Embryonic facial prominence (tissue), 1 donor: Measurements from ENCODE around the gene IL2RG.

Experiments
- DNase-seq: peaks from one replicate; pipeline ENCODE4 v3.0.0-alpha.2; 2016; ENCODE audit errors: extremely low spot score

Gene IL2RG

DNA sequence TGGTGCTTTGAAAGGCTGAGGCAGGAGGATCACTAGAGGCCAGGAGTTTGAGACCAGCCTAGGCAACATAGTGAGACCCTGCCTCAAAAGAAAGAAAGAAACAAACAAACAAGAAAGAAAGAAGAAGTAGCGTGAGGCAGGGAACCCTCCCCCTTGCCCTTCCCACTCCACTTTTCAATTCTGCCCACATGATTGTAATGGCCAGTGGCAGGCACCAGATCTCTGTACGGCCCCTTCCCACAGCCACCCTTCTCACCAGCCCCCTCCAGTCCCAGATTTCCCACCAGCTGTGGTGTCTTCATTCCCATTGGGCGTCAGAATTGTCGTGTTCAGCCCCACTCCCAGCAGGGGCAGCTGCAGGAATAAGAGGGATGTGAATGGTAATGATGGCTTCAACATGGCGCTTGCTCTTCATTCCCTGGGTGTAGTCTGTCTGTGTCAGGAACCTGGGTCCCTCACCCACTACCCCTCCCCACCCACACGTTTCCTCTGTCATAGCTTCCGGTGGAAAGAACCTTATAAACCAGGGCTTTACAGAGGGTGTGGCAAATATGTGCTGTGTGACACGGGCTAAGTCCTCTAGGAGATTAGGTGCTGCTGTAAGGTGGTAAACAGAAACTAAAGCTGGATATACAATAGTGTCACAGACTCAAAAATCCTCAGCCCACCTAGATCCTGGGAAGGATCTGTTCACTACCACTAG, at the start of gene IL2RG:
IL2RG (minus strand) TSS at position 437 of the 703 bp plus-strand sequence; CDS start at position 399, 38 bp downstream.
- DNase-seq = no peak

DNA sequence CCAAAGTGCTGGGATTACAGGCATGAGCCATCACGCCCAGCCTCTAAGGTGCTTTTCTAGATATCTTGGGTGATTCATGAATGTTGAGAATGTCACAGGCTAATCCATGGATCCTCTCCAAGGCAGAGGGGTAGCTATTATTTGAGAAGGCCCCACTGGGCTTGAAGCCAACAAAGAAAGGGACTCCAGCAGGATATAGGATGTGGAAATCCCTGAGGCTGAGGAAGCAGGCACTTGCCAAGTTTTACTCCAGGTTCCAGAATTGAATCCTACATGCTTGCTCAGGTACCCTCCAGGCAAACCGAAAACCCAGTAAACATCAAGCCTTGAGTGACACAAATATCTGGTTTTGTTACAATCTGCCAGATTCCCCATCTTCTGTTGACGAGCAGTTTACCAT, 49.1 kb upstream of the IL2RG start:
- no peak for DNase-seq

DNA sequence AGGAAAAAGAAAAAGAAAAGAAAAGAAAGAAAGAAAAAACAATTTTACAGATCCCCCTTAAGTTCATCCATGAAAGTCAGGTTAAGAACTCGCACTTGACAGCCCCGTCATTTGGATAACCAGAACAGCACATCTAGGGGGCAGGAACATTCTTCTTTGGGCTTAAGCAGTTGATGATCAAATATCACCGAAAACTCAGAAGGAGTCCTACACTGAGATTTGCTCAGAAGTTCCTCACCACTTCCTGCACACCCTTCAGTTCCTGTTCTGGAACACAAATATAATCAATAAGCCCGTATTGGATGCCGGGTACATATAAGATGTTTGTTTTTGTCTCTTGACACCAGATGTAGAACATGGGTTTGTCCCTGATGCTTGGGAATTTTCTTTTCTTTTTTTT, 48.0 kb upstream of the IL2RG start:
- no peak for DNase-seq

DNA sequence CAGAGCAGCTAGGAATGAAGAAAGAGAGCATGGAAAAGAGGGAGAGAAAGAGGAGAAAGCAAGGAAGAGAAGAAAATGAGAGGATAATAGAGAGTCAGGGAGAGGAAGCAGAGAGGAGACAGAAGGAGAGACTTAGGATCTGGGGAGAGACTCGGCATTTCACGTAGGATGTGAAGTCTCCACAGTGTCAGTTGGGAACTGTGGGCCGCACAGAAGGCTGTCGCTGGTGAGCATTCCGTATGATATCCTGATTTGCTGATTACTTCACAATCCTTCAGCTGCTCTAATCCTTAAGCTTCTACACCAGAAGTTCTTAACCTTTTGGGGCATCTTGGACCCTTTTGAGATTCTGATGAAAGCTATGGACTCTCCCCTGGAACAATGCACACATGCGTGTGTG, 47.2 kb upstream of the IL2RG start:
- DNase-seq = no peak

DNA sequence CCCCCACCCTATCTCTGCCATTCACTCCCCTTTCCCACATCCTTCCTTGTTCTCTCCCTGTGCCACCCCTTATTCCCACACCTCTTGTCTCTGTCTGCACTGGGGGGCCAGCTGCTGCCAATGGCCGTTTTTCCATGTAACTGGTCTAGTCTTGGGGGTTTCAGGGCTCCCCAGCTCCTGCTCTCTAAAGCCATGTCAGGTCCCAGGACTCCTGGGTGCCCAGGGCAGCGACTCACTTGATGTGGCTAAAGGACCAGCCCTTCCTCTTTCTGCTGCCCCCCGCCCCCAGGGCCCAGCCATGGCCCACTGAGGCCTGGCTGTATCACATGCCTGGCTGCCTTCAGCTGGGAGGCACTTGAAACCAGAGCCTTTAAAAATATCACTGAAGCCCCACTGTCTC, 43.3 kb upstream of the IL2RG start:
- no peak for DNase-seq

DNA sequence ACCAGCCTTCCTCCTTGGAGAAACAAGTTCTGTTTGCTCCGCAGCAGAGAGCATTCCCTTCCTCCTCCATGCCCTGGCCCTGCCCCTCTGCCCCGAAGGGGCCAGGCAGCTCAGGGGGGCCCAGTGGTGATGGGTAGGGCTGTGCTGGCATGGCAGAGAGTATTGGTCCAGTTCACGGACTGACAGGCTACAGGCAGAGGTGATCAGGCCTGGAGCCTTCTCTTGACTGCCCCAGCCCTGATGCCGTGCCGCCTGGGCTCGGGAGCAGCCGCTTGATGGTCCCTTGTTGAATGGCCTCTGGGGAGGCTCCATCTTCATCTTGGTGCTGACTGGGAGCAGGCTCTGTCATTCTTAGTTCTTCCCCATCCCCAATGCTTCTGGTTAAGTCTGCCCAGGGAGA, 42.8 kb upstream of the IL2RG start:
- DNase-seq = no peak

DNA sequence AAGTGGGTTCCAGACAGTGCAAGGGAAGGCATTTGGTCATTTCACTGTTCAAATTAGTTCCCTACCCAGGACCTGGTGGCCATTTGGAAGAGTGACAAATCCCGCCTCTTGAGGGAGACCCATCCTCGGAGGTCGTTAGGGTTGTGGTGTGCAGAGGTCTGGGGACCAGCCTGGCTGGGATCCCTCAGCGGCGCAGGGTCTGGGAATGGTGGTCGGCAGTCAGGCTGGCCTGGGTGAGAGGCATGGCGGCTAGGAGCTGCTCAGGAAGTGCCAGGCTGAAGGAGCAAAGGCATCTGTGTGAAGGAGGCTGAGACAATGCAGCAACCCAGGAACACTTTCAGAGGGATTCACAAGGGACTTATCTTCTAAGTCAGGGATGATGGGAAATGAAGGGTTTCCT, 40.0 kb upstream of the IL2RG start:
- no peak for DNase-seq

DNA sequence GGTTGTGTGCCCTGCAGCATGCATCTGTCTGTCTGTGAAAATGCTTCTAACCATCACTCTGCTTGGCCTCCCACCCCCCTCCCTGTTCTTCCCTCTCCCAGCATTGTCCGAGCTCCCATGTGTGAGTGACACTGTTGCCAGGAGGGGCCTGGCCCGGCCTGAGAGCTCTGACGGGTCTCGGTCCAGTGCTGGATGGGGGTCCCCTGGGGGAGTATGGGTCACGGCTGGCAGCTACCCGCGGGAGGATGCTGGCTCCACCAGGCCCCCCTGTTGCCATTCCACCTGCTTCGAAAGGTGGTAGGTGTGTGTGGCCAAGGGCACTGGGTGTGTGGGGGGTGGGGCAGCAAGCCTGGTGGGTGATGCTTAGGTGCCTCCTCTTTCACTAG, 36.9 kb upstream of the IL2RG start:
- no peak for DNase-seq

DNA sequence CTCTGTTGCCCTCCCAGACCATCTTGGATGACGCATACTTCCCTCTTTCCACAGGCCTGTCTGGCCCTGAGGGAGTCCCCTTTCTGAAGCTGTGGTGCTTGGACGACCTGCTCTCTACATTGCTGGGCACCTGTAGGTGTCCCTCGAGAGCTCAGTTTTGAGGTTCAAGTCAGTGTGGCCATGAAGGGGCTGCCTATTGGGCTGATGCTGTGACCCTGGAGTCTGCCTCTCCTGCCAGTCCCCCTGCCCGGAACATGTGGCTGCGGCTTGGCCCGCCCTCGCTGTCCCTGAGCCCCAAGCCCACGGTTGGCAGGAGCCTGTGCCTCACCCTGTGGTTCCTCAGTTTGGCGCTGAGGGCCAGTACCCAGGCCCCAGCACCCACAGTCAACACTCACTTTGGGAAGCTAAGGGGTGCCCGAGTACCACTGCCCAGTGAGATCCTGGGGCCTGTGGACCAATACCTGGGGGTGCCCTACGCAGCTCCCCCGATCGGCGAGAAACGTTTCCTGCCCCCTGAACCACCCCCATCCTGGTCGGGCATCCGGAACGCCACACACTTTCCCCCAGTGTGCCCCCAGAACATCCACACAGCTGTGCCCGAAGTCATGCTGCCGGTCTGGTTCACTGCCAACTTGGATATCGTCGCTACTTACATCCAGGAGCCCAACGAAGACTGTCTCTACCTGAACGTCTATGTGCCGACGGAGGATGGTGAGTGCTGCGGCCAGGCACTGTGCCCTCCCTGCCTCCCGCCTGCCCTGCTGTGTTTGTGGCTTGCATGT, 36.3 kb upstream of the IL2RG start:
- DNase-seq = no peak

DNA sequence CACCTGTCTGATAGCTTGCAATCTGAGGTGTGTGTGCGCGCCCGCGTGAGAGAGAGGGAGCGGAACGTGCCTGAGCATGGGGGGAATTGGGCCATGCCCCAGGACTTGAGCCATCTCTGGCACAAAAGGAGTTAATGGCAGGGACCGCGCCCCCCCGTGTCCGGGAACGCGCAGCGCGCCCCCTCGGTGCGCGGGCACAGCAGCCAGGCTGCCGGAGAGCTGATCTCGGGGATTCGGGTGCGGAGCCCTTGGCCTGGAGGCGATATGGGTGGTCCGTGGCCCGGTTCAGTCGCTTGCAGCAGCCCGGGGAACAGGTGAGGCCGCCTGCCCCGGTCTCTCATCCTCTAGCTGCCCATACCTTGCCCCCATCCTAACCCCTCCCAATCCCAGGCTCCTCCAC, 33.3 kb upstream of the IL2RG start, which contains the start of gene NLGN3:
NLGN3 (plus strand) TSS at position 191 of the 400 bp plus-strand sequence. CDS start 2,909 bp downstream, outside the sequence.
- no peak for DNase-seq

DNA sequence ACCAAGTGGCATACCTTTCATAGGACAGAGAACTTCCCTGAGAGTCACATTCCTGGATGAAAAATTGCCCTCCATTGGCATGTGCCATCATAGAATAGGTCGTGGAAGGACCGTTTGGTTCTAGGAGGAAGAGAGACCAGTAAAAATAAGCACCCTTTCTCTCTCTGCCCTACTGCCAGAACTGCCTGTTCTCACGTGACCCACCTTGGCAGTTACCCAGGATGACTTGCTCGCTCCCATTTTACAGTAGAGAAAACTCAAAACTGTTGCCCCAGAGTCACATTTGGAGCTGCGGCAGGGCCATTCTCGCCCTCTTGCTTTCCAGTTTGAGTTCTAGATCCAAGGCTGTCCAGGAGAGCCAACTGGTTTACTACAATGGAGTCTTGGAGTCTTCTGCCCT, 32.1 kb upstream of the IL2RG start:
- no peak for DNase-seq

DNA sequence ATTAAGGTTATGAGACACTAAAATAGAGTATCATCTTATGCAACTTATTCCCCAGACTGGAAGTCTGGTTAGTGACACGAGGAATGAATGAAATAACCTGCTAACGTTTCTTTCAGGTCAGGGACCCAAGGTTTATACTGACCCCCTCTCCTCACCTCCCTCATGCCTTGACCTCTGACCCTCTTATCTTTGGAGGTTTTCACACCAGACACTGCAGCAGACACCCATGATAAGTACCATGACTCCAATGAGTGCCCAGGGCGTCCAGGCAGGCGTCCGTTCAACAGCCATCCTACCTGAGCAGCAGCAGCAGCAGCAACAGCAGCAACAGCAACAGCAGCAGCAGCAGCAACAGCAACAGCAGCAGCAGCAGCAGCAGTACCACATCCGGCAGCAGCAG, 29.1 kb upstream of the IL2RG start:
- DNase-seq = no peak

DNA sequence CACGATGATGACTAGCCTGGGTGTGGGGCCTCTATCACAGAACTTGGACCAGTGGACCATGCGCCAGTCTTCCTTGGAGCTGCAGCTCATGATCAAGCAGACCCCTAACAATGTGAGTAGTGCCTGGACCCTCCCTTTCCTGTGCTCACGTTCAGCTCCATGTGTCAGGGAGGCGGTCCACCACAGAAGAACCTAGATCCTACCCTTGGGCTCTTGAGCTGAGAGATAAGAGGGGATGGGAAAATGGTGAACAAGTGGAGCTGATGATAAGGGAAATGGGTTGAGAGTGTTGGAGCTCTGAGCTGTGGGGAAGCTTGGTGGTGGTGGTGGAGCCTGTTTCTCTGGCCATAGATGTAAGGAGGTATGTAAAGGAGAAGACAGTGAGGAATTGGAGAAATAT, 20.1 kb upstream of the IL2RG start:
- no peak for DNase-seq

DNA sequence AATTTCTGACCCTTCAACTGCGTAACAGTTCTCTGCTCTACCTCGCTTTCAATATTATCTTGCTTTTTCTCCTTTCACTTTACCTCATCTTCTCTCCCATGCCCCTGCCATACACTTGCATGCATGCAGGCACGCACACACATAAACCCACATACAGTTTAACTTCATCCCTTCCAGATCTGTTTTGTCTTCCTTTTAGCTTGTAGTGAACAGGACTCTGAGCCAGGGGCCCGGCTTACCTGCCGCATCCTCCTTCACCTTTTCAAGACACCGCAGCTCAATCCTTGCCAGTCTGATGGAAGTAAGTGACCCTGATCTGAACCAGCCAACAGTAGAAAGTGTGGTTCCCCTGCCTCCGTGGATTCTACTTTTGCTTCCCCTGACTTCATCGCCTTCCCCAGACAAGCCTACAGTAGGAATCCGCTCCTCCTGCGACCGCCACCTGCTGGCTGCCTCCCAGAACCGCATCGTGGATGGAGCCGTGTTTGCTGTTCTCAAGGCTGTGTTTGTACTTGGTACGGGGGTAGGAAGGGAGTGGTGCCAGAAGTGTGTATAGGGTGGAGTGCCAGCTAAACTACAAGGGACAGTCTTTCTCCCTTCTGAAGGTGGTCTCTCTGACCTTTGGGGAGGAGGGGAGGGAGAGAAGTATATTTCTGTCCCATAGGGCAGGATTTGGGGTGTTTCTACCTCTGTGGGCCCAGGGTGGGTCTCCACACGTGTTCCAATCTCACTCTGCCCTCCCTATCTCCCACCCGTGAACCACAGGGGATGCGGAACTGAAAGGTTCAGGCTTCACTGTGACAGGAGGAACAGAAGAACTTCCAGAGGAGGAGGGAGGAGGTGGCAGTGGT, 17.8 kb upstream of the IL2RG start:
- no peak for DNase-seq

DNA sequence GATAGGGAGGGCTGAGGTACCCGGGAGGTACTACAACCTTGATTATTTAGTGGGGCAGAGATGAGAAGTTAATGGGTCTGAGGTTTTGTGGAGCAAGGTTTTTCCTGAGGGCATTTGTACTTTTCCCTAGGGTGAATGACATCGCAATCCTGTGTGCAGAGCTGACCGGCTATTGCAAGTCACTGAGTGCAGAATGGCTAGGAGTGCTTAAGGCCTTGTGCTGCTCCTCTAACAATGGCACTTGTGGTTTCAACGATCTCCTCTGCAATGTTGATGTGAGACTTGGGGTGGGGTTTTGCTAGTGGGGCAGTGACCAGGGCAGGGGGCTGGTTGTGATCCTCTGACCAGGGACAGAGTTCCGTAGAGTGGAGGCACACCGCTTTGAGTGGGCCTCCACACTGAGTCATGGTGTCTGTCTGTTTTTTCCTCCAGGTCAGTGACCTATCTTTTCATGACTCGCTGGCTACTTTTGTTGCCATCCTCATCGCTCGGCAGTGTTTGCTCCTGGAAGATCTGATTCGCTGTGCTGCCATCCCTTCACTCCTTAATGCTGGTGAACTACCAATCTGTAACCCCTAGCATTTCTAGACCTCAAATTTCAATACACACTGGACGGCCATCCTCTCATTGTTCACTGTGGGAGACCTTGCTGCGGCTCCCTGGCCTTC, 16.9 kb upstream of the IL2RG start:
- no peak for DNase-seq

DNA sequence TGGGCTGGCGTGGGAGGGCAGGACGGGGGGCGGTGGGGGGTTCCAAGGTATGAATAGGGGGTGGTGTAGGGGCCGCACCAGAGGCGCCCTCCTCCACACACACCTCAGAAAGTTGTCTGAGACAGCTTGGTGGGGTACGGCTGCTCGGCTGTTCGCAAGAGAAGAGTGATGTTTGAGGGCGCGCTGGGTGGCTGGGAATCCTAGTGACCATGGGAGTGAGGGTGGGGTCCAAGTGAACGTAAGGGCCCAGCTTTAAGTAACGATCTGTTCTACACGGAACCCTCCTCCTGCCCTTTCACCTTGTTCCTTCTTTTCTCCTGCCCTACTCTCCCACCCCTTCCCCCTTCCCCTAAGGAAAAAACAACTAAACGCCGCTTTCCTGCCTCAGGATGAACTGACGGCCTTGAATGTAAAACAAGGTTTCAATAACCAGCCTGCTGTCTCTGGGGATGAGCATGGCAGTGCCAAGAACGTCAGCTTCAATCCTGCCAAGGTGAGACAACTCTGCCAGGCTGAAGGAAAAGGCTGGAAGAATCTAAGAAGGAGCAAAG, 7.7 kb upstream of the IL2RG start:
- DNase-seq = no peak

DNA sequence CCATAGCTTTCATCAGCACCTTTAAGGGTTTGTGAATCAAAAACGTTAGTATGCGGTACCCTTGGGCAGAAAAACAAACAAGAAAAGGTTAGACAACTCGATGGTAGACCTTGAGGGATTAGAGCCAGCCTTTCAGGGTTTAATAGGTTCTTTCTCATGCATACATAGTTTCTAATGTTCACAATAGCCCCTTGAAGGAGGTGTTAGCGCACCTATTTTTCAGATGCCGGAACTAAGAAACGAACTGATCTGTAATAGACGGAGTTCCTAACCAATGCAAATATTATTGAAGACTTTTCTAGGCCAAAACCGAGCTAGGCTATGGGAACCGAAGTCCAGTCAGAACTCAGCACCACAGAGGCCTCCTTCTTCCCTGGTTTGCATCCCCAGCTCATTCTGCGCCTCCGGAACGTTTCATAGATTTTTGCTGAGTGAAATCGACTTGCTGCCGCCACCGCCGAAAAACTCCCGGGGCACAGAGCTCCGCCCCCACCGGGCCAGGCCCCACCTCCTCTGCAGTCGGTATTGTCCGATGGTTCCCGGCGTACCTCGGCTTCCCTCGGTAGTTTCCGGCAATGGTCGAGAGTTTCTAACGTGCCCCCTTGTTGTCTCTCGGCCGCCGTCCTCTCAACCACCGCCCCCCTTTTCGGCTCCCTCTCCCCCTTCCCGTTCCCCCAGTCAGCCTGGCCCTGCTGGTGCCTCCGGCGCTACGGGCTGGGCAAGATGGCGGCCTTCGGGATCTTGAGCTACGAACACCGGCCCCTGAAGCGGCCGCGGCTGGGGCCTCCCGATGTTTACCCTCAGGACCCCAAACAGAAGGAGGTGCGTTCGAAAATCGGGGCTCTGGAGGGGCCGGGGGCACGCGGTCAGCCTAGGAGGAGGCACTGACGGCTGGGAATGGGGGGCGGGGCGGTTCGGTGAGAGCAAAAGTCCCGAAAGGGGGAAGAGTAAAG, 6.9 kb upstream of the IL2RG start, which contains the start of gene MED12:
MED12 (plus strand) TSS at position 565 of the 953 bp plus-strand sequence; CDS start at position 724, 159 bp downstream.
- DNase-seq = peak; percentile 70

DNA sequence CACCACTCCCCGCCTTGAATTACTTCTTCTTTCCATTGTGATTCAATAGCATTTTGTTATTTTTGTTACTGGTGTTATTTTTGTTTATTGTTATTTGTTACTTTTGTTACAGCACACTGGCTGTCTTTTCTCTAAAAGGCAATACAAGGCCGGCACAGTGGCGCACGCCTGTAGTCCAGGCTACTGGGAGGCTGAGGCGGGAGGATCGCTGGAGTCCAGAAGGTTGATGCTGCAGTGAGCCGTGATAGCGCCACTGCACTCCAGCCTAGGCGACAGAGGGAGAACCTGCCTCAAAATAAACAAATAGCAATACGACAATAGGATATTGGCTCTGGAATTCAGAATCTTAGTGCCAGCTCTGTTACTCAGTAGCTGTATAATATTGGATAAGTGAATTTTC, 6.0 kb upstream of the IL2RG start:
- DNase-seq = no peak

DNA sequence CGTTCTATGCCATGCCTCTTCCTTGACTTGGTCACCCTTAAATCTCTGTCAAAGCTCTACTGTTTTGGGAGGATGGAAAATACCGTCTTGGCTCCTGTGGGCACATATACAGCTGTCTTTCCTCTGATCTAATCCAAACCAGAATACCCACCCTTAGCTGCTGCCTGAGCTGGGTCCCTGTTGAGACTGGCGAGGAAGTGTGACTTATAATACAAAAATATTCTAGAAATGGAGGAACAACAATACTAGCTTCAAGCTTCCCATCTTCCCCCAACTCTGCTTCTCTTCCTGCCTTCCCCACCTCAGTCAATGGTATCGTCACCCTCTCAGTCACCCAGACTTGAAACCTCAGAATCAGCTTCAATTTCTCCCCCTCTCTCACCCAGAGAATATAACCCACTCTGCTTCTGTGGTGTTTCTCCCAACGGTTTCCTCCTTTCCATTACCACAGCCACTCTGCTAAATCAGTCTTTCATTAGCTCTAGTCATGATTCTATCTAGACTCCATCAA, 599 bp upstream of the IL2RG start:
- DNase-seq = no peak

DNA sequence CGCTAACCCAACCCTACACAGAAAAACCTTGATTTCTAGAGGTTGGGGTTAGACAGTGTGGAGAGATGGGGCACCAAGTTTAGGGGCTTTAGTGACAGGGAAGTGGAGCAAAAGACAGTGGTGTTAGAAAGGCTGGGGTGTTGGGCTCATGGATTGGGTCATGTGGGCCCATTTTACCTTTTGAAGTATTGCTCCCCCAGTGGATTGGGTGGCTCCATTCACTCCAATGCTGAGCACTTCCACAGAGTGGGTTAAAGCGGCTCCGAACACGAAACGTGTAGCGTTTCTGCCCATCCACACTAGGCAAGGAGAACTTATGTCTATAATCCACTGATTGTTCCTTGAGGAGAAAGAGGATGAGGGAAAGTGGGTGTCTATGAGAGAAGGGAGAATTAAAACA, 2.3 kb downstream of the IL2RG start:
- no peak for DNase-seq
